Measurements from ENCODE around the gene ST3GAL4. TPM values are rescaled to one million over a fixed set of nuclear protein-coding genes. Genes with fewer than 3 reads are reported as not detected.

The ST3GAL4 gene
- total RNA-seq, 1 experiment from 2014 or later, result 5.8 TPM

GRCh38 chr11:126403658-126404057 is 48.2 kb downstream of the ST3GAL4 start:
- Histone ChIP-seq H3K27me3 (ENCODE audit: low read length) (no peaks in the 10 kb centered on the region), H3K9me2 (replicated peaks; ENCODE audit: insufficient read depth, low read length) (no peaks in the 10 kb centered on the region), H3K4me3 (ENCODE audit: low read length) (no peak overlapping the region), H2AFZ (ENCODE audit: low read length) (no peak overlapping the region), H3K9ac (ENCODE audit: low read length) (no peak overlapping the region), H3K4me1 (ENCODE audit: low read length) (peaks cover 15% of the 10 kb centered on the region), H4K20me1 (ENCODE audit: insufficient read depth, low read depth, low read length) (no peaks in the 10 kb centered on the region), H3K27ac (ENCODE audit: low read length) (no peak overlapping the region), H3K9me3 (ENCODE audit: low read length) (no peaks in the 10 kb centered on the region), H3K79me2 (ENCODE audit: low read length) (no peaks in the 10 kb centered on the region), H3K4me2 (ENCODE audit: low read depth, low read length, poor library complexity, severe bottlenecking) (peak overlapping the region; percentile 23), H3K36me3 (ENCODE audit: insufficient read depth, low read length) (no peaks in the 10 kb centered on the region)
- peak; percentile 64 for DNase-seq

DNA sequence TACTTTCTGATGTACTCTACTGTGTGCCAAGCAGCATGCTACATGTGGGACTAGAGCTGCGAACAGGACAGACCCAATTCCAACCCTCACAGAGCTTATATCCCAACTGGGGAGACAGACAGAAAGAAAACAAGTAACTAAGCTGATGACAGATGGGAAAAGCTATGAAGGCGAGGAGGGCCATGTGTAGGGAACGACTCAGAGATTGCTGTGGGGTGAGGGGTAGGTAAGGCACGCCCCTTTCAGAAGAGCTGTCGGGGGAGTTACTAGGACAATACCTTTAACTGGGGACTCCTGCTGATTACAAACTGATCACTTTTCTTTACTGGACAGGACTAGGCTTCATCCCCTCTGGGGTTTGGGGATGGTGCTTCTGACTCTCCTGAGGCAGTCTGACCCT is 48.9 kb downstream of the ST3GAL4 start:
- Histone ChIP-seq H3K9ac (ENCODE audit: low read length) (no peak overlapping the region), H3K79me2 (ENCODE audit: low read length) (no peaks in the 10 kb centered on the region), H3K27ac (ENCODE audit: low read length) (no peak overlapping the region), H3K4me3 (ENCODE audit: low read length) (no peak overlapping the region), H4K20me1 (ENCODE audit: insufficient read depth, low read depth, low read length) (no peaks in the 10 kb centered on the region), H3K9me3 (ENCODE audit: low read length) (no peaks in the 10 kb centered on the region), H3K9me2 (replicated peaks; ENCODE audit: insufficient read depth, low read length) (no peaks in the 10 kb centered on the region), H3K36me3 (ENCODE audit: insufficient read depth, low read length) (no peaks in the 10 kb centered on the region), H3K4me2 (ENCODE audit: low read depth, low read length, poor library complexity, severe bottlenecking) (no peak overlapping the region), H3K27me3 (ENCODE audit: low read length) (no peaks in the 10 kb centered on the region), H2AFZ (ENCODE audit: low read length) (no peak overlapping the region), H3K4me1 (ENCODE audit: low read length) (peaks cover 15% of the 10 kb centered on the region)
- no peak for DNase-seq

DNA sequence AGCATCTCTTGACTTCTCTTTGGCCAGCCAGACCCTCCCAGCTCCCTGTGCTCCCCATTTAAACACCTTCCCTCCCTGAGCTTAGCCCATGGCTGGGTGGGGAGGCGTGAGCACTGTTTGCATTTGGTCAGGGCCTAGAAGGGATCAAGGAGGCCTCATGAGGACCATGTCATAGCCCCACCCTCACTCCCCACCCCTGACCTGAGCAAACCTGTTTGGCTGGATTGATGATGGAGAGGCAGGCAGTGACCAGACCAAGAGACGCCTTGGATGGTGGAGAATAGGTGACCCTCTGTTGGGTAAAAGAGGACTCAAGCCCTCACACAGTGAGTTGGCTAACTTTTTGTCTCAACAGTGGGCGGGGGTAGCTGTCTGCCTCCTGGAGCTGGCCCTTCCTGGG is 49.9 kb downstream of the ST3GAL4 start:
- peaks cover 15% of the 10 kb centered on the region for H3K4me1 ChIP-seq (ENCODE audit: low read length)
- no peaks in the 10 kb centered on the region for H4K20me1 ChIP-seq (ENCODE audit: insufficient read depth, low read depth, low read length)
- H3K27me3 ChIP-seq (ENCODE audit: low read length), result no peaks in the 10 kb centered on the region
- no peaks in the 10 kb centered on the region for H3K36me3 ChIP-seq (ENCODE audit: insufficient read depth, low read length)
- no peaks in the 10 kb centered on the region for H3K9me2 ChIP-seq (replicated peaks; ENCODE audit: insufficient read depth, low read length)
- no peak overlapping the region for H3K27ac ChIP-seq (ENCODE audit: low read length)
- H3K79me2 ChIP-seq (ENCODE audit: low read length), result no peaks in the 10 kb centered on the region
- H3K9ac ChIP-seq (ENCODE audit: low read length), result no peak overlapping the region
- no peak overlapping the region for H2AFZ ChIP-seq (ENCODE audit: low read length)
- H3K4me2 ChIP-seq (ENCODE audit: low read depth, low read length, poor library complexity, severe bottlenecking), result no peak overlapping the region
- no peak overlapping the region for H3K4me3 ChIP-seq (ENCODE audit: low read length)
- DNase-seq, result no peak
- no peaks in the 10 kb centered on the region for H3K9me3 ChIP-seq (ENCODE audit: low read length)

- Histone ChIP-seq H3K36me3 (ENCODE audit: insufficient read depth, low read length) (no peaks in the 10 kb centered on the region), H3K9me2 (replicated peaks; ENCODE audit: insufficient read depth, low read length) (no peaks in the 10 kb centered on the region), H3K4me3 (ENCODE audit: low read length) (no peak overlapping the region), H3K79me2 (ENCODE audit: low read length) (no peaks in the 10 kb centered on the region), H3K9me3 (ENCODE audit: low read length) (no peaks in the 10 kb centered on the region), H3K4me1 (ENCODE audit: low read length) (peaks cover 15% of the 10 kb centered on the region), H3K27ac (ENCODE audit: low read length) (no peak overlapping the region), H3K4me2 (ENCODE audit: low read depth, low read length, poor library complexity, severe bottlenecking) (no peak overlapping the region), H3K9ac (ENCODE audit: low read length) (no peak overlapping the region), H3K27me3 (ENCODE audit: low read length) (no peaks in the 10 kb centered on the region), H2AFZ (ENCODE audit: low read length) (no peak overlapping the region), H4K20me1 (ENCODE audit: insufficient read depth, low read depth, low read length) (no peaks in the 10 kb centered on the region)
- DNase-seq, result no peak
These were observed 50.4 kb downstream of the ST3GAL4 start for GRCh38 chr11:126405906-126406305.

- Histone ChIP-seq H3K79me2 (ENCODE audit: low read length) (no peaks in the 10 kb centered on the region), H3K27me3 (ENCODE audit: low read length) (no peaks in the 10 kb centered on the region), H3K9ac (ENCODE audit: low read length) (no peak overlapping the region), H3K4me2 (ENCODE audit: low read depth, low read length, poor library complexity, severe bottlenecking) (no peak overlapping the region), H2AFZ (ENCODE audit: low read length) (no peak overlapping the region), H3K36me3 (ENCODE audit: insufficient read depth, low read length) (no peaks in the 10 kb centered on the region), H3K27ac (ENCODE audit: low read length) (no peak overlapping the region), H4K20me1 (ENCODE audit: insufficient read depth, low read depth, low read length) (no peaks in the 10 kb centered on the region), H3K9me2 (replicated peaks; ENCODE audit: insufficient read depth, low read length) (no peaks in the 10 kb centered on the region), H3K4me3 (ENCODE audit: low read length) (no peak overlapping the region), H3K9me3 (ENCODE audit: low read length) (no peaks in the 10 kb centered on the region), H3K4me1 (ENCODE audit: low read length) (peaks cover 15% of the 10 kb centered on the region)
- DNase-seq, result no peak
These were observed 50.9 kb downstream of the ST3GAL4 start for GRCh38 chr11:126406368-126406767.

GRCh38 chr11:126407101-126407521 is 51.6 kb downstream of the ST3GAL4 start:
- DNase-seq, result no peak
- no peaks in the 10 kb centered on the region for H3K9me2 ChIP-seq (replicated peaks; ENCODE audit: insufficient read depth, low read length)
- no peaks in the 10 kb centered on the region for H4K20me1 ChIP-seq (ENCODE audit: insufficient read depth, low read depth, low read length)
- H3K9me3 ChIP-seq (ENCODE audit: low read length), result no peaks in the 10 kb centered on the region
- peaks cover 15% of the 10 kb centered on the region for H3K4me1 ChIP-seq (ENCODE audit: low read length)
- no peaks in the 10 kb centered on the region for H3K79me2 ChIP-seq (ENCODE audit: low read length)
- H3K27me3 ChIP-seq (ENCODE audit: low read length), result no peaks in the 10 kb centered on the region
- no peaks in the 10 kb centered on the region for H3K36me3 ChIP-seq (ENCODE audit: insufficient read depth, low read length)
- H3K27ac ChIP-seq (ENCODE audit: low read length), result no peak overlapping the region
- no peak overlapping the region for H3K4me2 ChIP-seq (ENCODE audit: low read depth, low read length, poor library complexity, severe bottlenecking)
- no peak overlapping the region for H2AFZ ChIP-seq (ENCODE audit: low read length)
- H3K4me3 ChIP-seq (ENCODE audit: low read length), result no peak overlapping the region
- no peak overlapping the region for H3K9ac ChIP-seq (ENCODE audit: low read length)

DNA sequence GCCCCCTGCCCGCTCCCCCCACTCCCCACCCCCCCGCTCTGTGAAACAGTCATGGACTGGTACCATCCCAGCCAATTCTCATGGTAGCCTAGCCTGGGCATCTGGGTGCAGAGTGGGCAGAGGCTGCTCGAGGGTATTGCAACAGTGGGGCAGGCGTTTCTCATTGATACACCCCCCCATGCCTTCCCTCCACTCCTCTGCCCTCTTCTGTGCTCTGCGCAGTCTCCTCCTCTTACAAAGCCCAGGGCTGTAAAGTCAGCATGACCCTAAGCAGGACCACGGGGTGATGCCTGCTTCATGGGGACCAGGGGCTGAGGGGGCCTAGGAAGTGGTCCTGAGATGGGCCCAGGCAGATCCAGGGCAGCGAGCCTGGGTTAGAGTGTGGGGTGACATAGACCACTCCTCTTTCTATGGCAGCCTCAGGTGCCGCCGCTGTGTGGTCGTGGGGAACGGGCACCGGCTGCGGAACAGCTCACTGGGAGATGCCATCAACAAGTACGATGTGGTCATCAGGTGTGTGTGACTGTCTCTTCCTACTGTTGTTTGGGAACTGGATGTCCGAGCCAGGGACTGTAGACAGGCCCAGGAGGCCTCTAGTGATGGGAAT is 52.3 kb downstream of the ST3GAL4 start:
- H3K79me2 ChIP-seq (ENCODE audit: low read length), result no peaks in the 10 kb centered on the region

DNA sequence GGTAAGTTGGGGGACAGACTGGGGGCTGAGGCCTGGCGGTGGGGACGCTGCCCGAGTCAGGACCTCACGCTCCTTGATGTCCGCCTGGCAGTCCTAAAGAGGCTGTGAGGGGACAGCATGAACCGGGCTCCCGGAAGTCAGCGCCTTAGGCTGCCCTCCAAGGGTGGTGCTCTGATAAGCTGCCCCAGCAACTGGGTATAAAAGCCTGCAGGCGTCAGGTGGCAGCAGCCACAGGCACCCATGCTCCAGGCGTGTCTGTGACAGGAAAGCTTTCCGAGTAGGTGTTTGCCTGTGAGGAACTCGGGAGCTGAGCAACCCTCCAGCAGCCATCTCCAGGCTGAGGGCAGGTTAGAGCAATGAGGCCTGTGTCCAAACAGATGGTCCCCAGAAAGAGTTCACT is 53.0 kb downstream of the ST3GAL4 start:
- Histone ChIP-seq H3K9me2 (replicated peaks; ENCODE audit: insufficient read depth, low read length) (no peaks in the 10 kb centered on the region), H3K9me3 (ENCODE audit: low read length) (no peaks in the 10 kb centered on the region), H3K27me3 (ENCODE audit: low read length) (no peaks in the 10 kb centered on the region), H3K27ac (ENCODE audit: low read length) (no peak overlapping the region), H3K36me3 (ENCODE audit: insufficient read depth, low read length) (no peaks in the 10 kb centered on the region), H2AFZ (ENCODE audit: low read length) (no peak overlapping the region), H3K4me1 (ENCODE audit: low read length) (peaks cover 9% of the 10 kb centered on the region), H4K20me1 (ENCODE audit: insufficient read depth, low read depth, low read length) (no peaks in the 10 kb centered on the region), H3K79me2 (ENCODE audit: low read length) (no peaks in the 10 kb centered on the region), H3K4me2 (ENCODE audit: low read depth, low read length, poor library complexity, severe bottlenecking) (no peak overlapping the region), H3K9ac (ENCODE audit: low read length) (no peak overlapping the region), H3K4me3 (ENCODE audit: low read length) (no peak overlapping the region)
- DNase-seq, result no peak

More for the DNA sequence above, 52.3 kb downstream of the ST3GAL4 start:
- no peaks in the 10 kb centered on the region for H3K9me3 ChIP-seq (ENCODE audit: low read length)
- H3K9me2 ChIP-seq (replicated peaks; ENCODE audit: insufficient read depth, low read length), result no peaks in the 10 kb centered on the region
- no peaks in the 10 kb centered on the region for H4K20me1 ChIP-seq (ENCODE audit: insufficient read depth, low read depth, low read length)
- no peaks in the 10 kb centered on the region for H3K36me3 ChIP-seq (ENCODE audit: insufficient read depth, low read length)
- no peaks in the 10 kb centered on the region for H3K27me3 ChIP-seq (ENCODE audit: low read length)
- no peak for DNase-seq
- no peak overlapping the region for H2AFZ ChIP-seq (ENCODE audit: low read length)
- H3K4me3 ChIP-seq (ENCODE audit: low read length), result no peak overlapping the region
- no peak overlapping the region for H3K27ac ChIP-seq (ENCODE audit: low read length)
- H3K4me2 ChIP-seq (ENCODE audit: low read depth, low read length, poor library complexity, severe bottlenecking), result no peak overlapping the region
- H3K4me1 ChIP-seq (ENCODE audit: low read length), result peaks cover 15% of the 10 kb centered on the region
- no peak overlapping the region for H3K9ac ChIP-seq (ENCODE audit: low read length)

All from Karpas-422 (cell line).